Endothelial cell of umbilical vein (primary cell): ENCODE data around the gene HTT. TPM values are rescaled to one million over a fixed set of nuclear protein-coding genes. Genes with fewer than 3 reads are reported as not detected.
A peak's percentile ranks its signal among the peaks of the same experiment; 100 is the strongest.

Experiments used
- BruUV-seq: library from RNA; stranded (reverse); fragments of 400-500 nt; replicated peaks from 2 replicates; lab custom pipeline; 2021; lab: Mats Ljungman, UMichigan
- CTCF ChIA-PET: fragments of 300-600, 350-600 bp; sonication (Branson Sonifier 250); formaldehyde crosslinking; loops from one replicate; lab custom pipeline; 2021; ENCODE audit warnings: antibody characterized with exemption, inconsistent platforms; lab: Charles Lee
- POLR2A ChIA-PET: fragments of 300-600, 350-600 bp; sonication (Branson Sonifier 250); formaldehyde crosslinking; loops from one replicate; lab custom pipeline; 2021; ENCODE audit warnings: antibody characterized with exemption, inconsistent platforms; lab: Charles Lee
- DNase-seq: peaks from one replicate; pipeline ENCODE4 v3.0.0-alpha.2; 2011; ENCODE audit warnings: low read depth, low spot score
- FAIRE-seq: peaks from 2 replicates; lab custom pipeline; 2011; peaks lifted over from hg19 to GRCh38; lab: Jason Lieb, UNC
- H2AFZ ChIP-seq: 2 replicates; pipeline ENCODE4 v1.6.0; 2012; ENCODE audit warnings: low read depth, low read length, control low read depth, inconsistent platforms
- H3K27ac ChIP-seq: 2 replicates; pipeline ENCODE4 v1.5.1; 2011; ENCODE audit warnings: low read depth, mild to moderate bottlenecking, control low read depth, low read length, moderate library complexity; ENCODE audit not compliant: insufficient read depth
- H3K27me3 ChIP-seq, 2 experiments: 2 replicates each; pipeline versions ENCODE4 v1.6.0 to v1.6.1; 2011; ENCODE audit warnings: low read length in 2 of 2, mixed read lengths in 1 of 2; ENCODE audit not compliant: control insufficient read depth in 2 of 2, insufficient read depth in 2 of 2
- H3K36me3 ChIP-seq, 2 experiments: 2 replicates in 1 of 2; 3 replicates in 1 of 2; pipeline ENCODE4 v1.5.1; 2011; ENCODE audit warnings: low read length in 2 of 2, mild to moderate bottlenecking in 1 of 2, moderate library complexity in 1 of 2; ENCODE audit not compliant: control insufficient read depth in 2 of 2, insufficient read depth in 2 of 2; ENCODE audit errors: extremely low read depth in 1 of 2
- H3K4me1 ChIP-seq: 3 replicates; pipeline ENCODE4 v1.5.1; 2011; ENCODE audit warnings: mild to moderate bottlenecking, low read length; ENCODE audit not compliant: control insufficient read depth, insufficient read depth; ENCODE audit errors: extremely low read depth
- H3K4me2 ChIP-seq: 2 replicates; pipeline ENCODE4 v1.6.1; 2011; ENCODE audit warnings: low read length, control low read depth, mixed read lengths; ENCODE audit not compliant: insufficient read depth
- H3K4me3 ChIP-seq, 3 experiments: fragments of 200-600 bp in 1 of 3; sonication (generic), shearing (Covaris generic) in 1 of 3; replicated peaks in 1 of 3; 2 replicates each; pipeline ENCODE4 v1.5.1; 2011 to 2016; ENCODE audit warnings: control low read depth in 3 of 3, low read length in 3 of 3, mild to moderate bottlenecking in 2 of 3, inconsistent platforms in 1 of 3, low read depth in 1 of 3, moderate library complexity in 1 of 3; ENCODE audit not compliant: insufficient read depth in 1 of 3
- H3K79me2 ChIP-seq: 2 replicates; pipeline ENCODE4 v1.6.0; 2012; ENCODE audit warnings: low read length, inconsistent platforms; ENCODE audit not compliant: control insufficient read depth, insufficient read depth
- H3K9ac ChIP-seq: replicated peaks from 2 replicates; pipeline ENCODE3; 2011; ENCODE audit warnings: low read length, control low read depth; ENCODE audit not compliant: insufficient read depth; ENCODE audit errors: extremely low read depth
- H3K9me1 ChIP-seq: replicated peaks from 3 replicates; pipeline ENCODE4 v1.6.0; 2011; ENCODE audit warnings: mild to moderate bottlenecking, low read length; ENCODE audit not compliant: control insufficient read depth, insufficient read depth; ENCODE audit errors: extremely low read depth
- H3K9me3 ChIP-seq: replicated peaks from 2 replicates; pipeline ENCODE4 v1.5.1; 2012; ENCODE audit warnings: low read length, inconsistent platforms; ENCODE audit not compliant: control insufficient read depth, insufficient read depth
- H4K20me1 ChIP-seq: replicated peaks from 2 replicates; pipeline ENCODE3; 2011; ENCODE audit warnings: mild to moderate bottlenecking, low read length; ENCODE audit not compliant: control insufficient read depth, insufficient read depth; ENCODE audit errors: extremely low read depth
- CTCF ChIP-seq, 2 donors: IDR thresholded peaks; 1 replicate in 1 of 2; 2 replicates in 1 of 2; pipeline ENCODE4 v1.5.1; 2011; ENCODE audit warnings: low read length in 2 of 2, mild to moderate bottlenecking in 2 of 2, moderate library complexity in 2 of 2, control low read depth in 1 of 2, inconsistent platforms in 1 of 2, low read depth in 1 of 2; ENCODE audit not compliant: insufficient read depth in 1 of 2; ENCODE audit errors: extremely low read depth in 1 of 2
- EZH2 ChIP-seq: IDR thresholded peaks from 2 replicates; pipeline ENCODE4 v1.6.1; 2012; ENCODE audit warnings: borderline replicate concordance, low read depth, mild to moderate bottlenecking, moderate library complexity, low read length, inconsistent platforms; ENCODE audit not compliant: severe bottlenecking
- FOS ChIP-seq: IDR thresholded peaks from 2 replicates; pipeline ENCODE4 v1.6.1; 2011; ENCODE audit warnings: mild to moderate bottlenecking, low read length, moderate library complexity, borderline replicate concordance; ENCODE audit not compliant: insufficient read depth
- GATA2 ChIP-seq: IDR thresholded peaks from 2 replicates; pipeline ENCODE4 v1.7.0; 2011; ENCODE audit warnings: low read depth, mild to moderate bottlenecking, moderate library complexity, mixed read lengths, low read length; ENCODE audit not compliant: insufficient read length, insufficient read depth
- POLR2A ChIP-seq: IDR thresholded peaks from 2 replicates; pipeline ENCODE4 v1.6.1; 2012; ENCODE audit warnings: low read depth, mild to moderate bottlenecking, control low read depth, low read length
- POLR2AphosphoS5 ChIP-seq: IDR thresholded peaks from 2 replicates; pipeline ENCODE4 v1.6.1; 2012; ENCODE audit warnings: low read depth, mild to moderate bottlenecking, control low read depth, low read length, moderate library complexity; ENCODE audit not compliant: insufficient read depth
- dilution Hi-C: fragments of 300-500 bp; cut with MboI; formaldehyde crosslinking; loops from one replicate; pipeline ENCODE4 v1.15.0; 2019; ENCODE audit warnings: low sequenced_read_pairs; ENCODE audit not compliant: extremely low pct_ligation_motif_present
- intact Hi-C: fragments of 100-400 bp; cut with micrococcal nuclease; formaldehyde crosslinking; loops from one replicate; pipeline ENCODE4 v1.10.0; 2022
- polyA plus RNA-seq, 4 experiments: library from polyadenylated mRNA; depleted of rRNA in 3 of 4; stranded (reverse) in 3 of 4; unstranded in 1 of 4; fragments of >200 nt; gene quantifications; 2 replicates each; pipeline versions ENCODE4 v1.2.1 to v1.2.3, GENCODE V29; 2011 to 2012; ENCODE audit warnings: missing spikeins in 1 of 4
- total RNA-seq: library from RNA; stranded (reverse); gene quantifications from 2 replicates; pipeline ENCODE4 v1.2.3, GENCODE V29; 2021

Gene HTT
- total and polyA plus RNA-seq, 2 donors (not counting 3 experiments of a cell fraction or from before 2014, with no cell fraction given), result 15.7 to 61.2 TPM

- BruUV-seq, result no TSS peak
- intact Hi-C loops, result no loop called here
- Histone ChIP-seq H3K4me1 (peaks cover 2% of the 10 kb centered on the region), H3K4me2 (no peak overlapping the region), H3K79me2 (no peaks in the 10 kb centered on the region), H2AFZ (no peak overlapping the region), H3K9ac (no peak overlapping the region), H3K9me3 (no peaks in the 10 kb centered on the region), H3K9me1 (no peaks in the 10 kb centered on the region), H3K36me3 (peaks cover 3 to 5% of the 10 kb centered on the region in 2 experiments), H3K27ac (no peak overlapping the region), H3K4me3 (no peak overlapping the region), H3K27me3 (no peaks in the 10 kb centered on the region), H4K20me1 (no peaks in the 10 kb centered on the region)
- ChIA-PET CTCF (interaction anchor here (1.5 to 3.4 kb wide), 2 partner anchors 9 to 96 kb away, joined by 6 to 12 read pairs; no protein-coding TSS in a partner anchor), POLR2A (no interaction called here)
- dilution Hi-C loops, result no loop called here
- TF ChIP-seq POLR2A (no peak), POLR2AphosphoS5 (no peak), FOS (no peak), GATA2 (no peak), CTCF (IDR thresholded peaks at IDR 0.05; ENCODE audit: extremely low read depth in 1 of 2, insufficient read depth in 1 of 2, low read depth in 1 of 2, low read length in 2 of 2) (no peak), EZH2 (no peak)
- peak; percentile 43 for FAIRE-seq
- DNase-seq, result no peak
Measured at GRCh38 chr4:3202836-3203820, 128.6 kb downstream of the HTT start.
